Stimulated activated CD8-positive, alpha-beta memory T cell treated with anti-CD3 and anti-CD28 coated beads, Interleukin-7, amount 100 ng/mL, for 1 hour (primary cell): ENCODE results near the gene RIPOR1.
A peak's percentile ranks its signal among the peaks of the same experiment; 100 is the strongest.
"Not testable (repeated sequence)": the region's sequence is repeated elsewhere in the genome, so short reads cannot be mapped to it uniquely, and the experiment has no call there.

Experiments
- DNase-seq, 2 donors: peaks; one replicate each; pipeline ENCODE4 v3.0.0-alpha.2; 2020; ENCODE audit warnings: low read depth in 2 of 2

The RIPOR1 gene

DNA sequence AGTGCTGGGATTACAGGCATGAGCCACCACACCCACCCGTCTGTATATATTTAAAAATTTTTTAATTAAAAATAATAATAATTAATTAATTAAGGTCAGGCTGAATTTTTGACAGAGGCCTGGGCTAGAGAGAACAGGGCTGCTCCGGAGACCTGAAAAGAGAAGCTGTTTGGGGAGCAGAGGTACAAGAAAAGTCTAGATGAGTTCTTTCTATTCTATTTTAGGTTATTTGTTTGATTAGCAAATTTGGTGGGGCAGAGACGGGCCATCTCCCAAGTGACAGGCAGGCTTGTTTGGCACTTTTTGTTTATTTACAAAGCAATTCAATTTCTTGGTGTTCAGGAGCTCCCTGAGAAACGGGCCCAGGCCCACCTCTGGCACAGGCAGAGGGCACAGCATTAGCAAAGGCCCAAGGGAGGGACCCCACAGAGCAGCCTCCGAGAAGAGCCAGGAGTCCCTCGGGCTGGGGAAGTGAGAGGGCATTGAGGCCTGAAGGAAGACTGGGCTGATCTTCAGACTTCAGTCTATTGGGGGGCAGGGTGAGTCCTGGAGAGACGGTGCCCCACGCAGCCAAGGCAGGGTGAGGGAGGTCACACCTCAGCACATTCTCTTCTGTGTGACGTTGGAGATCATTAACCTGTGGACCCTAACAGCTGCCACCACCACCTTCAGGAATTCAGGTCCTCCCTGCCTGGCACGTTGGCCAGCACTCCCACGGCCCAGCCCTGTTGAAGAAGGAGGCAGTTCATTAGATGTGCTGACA, 10.8 kb upstream of the RIPOR1 start:
- DNase-seq: no peak

DNA sequence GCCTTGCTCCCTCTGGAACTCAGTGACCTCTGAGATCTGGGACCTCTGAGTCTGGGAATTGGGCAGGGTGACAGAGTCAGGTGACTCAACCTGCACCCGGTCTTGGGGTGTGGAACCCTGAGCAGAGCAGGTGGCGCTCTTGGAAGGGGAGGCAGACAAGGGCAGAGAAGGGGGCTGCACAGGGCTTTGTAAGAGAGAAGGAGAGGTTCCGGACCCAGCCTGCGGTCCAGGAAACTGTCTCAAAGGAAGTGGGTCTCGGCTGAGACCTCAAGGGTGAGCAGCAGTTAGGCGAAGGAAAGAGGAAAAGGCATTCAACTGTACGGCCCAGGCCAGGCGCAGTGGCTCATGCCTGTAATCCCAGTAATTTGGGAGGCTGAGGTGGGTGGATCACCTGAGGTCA, 10.0 kb upstream of the RIPOR1 start:
- no peak for DNase-seq

DNA sequence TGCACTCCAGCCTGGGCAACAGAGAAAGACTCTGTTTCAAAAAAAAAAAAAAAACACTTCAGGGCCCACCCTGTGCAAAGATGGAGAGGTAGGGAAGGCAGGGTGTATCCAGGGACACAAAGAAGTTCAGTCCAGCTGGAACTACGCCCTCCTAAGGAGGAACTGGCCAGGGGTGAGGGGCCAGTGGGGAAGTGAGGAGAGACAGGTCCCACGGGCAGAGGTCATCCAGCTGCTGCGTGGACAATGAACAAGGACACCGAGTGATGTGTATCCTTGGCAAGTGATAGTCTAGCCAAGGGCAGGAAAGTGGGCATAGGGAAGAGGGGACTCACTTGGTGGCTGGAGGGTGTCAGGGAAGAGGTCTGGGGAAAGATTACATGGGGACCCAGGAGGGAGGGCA, 9.4 kb upstream of the RIPOR1 start:
- DNase-seq: no peak

DNA sequence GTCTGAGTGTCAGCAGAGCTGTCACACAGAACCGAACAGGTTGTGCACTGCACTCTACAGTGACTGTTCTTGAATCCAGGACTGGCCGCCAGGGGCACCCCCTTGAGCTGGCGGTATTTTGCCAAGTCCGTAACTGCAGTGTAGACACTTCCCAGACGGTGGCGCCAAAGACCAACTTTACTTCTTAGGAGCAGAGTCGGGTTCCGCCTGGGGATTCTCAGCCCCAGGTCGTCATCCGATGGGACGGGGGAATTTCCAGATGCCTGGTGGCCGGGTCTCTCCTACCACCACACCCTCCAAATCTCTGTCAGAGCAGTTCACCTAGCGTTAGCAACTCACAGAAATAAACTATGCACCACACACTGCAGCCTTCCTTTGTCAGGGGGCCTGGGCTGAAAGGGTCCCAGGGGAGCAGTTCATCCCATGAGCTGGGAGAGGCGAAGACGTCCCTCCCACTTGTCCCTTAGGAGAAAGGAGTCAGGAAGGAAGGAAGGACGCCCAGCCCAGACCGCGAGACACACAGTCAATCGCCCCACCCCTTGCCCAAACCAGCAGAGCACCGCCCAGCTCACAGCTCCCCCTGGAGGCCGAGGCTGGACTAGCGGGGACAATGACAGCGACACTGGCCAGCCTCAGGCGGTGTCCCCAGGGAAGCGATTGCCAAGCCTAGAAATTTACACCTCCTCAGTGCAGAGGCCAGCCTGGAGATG, 7.4 kb upstream of the RIPOR1 start:
- DNase-seq: peak; percentile 93 to 96

DNA sequence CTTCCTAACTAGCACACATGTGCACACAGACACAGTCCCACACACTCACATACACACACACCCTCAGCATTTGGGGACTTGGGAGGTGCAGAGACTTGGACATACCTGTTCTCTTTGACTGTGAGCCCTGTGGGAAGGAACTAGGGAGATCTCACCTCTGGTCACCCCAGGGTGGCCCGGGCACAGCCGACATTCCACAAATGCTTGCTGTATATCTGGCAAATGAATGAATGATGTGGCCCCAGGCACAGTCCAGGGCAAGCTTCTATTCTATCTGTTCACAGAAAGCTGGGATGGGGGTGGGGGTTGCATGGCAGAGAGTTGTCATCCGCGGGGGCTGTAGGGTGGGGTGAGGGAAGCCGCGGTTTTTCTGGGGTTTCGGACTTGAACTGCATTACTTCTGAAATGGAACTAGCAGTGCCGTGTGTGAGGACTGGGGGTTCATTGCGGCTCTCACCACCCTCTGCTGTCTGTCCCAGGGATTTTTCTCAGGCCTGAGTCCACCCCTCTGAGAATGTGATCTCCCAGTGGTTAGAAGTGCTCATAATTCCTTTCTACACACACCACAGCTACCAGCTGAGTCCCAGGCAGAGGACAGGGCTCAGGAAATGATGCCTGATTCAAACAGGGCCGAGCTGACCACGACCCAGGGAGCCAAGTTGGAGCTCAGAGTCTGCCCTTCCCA, 3.3 kb upstream of the RIPOR1 start:
- no peak for DNase-seq

DNA sequence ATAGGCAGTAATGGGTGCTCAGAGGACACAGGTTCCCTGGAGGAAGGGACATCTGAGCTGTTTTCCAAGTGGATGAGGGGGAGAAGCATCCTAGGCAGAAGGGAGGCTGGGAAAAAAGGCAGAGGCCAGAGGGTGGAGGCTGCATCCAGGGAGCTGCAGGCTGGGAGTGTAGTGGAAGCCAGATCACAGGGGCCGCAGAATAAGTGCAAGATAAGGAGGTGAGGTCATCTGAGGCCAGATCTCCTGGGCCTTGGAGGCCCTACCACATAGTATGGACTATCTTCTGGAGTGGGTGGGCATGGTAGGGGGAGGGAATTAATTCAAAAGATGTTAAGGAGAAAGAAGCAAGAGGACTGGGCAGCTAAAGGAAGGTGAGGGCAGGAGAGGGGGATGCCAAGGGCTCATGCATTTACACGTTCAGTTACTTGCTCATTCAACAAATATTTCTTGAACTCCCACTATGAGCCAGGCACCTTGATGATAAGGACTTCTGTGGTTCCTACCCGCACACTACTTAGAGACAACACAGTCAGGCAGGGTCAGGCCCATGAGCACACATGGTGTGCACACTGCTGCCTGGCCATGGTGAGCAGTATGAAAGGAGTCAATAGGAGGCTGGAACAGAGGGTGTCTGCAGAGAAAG, 2.4 kb upstream of the RIPOR1 start:
- no peak for DNase-seq

DNA sequence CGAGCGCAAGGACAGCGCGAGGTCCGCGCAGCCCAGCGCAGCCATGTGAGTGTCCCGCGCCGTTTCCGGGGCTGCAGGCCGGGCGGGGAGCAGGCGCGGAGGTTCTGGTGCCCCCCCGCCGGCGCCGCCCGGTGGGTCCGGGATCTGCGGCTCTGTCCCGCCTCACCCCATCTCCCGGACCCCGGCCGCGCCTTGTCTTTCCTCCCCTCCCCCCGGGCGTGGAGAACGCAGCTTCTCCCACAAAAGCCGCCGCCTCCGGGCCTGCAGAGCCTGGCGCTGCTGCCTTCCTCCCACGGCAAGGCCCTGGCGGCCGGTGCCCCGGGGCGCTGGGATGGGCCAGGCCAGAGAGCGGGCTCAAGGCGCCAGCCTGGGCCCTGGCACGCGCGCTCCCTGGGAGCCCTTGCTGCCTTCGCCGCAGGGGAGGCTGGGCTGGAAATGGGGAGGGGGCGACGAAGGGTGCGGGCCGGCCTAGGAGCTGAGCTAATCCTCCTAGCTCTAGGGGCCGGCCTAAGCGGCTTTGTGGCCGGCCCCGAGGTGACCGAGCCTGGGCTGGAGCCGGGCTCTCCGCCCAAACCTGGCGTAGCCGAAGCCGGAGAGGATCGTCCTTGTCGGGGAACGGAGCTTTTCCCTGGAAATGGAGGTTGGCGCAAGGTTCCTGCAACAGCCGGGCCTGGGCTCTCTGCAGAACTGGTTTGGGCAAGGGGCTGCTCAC, 397 bp downstream of the RIPOR1 start:
- no peak for DNase-seq

DNA sequence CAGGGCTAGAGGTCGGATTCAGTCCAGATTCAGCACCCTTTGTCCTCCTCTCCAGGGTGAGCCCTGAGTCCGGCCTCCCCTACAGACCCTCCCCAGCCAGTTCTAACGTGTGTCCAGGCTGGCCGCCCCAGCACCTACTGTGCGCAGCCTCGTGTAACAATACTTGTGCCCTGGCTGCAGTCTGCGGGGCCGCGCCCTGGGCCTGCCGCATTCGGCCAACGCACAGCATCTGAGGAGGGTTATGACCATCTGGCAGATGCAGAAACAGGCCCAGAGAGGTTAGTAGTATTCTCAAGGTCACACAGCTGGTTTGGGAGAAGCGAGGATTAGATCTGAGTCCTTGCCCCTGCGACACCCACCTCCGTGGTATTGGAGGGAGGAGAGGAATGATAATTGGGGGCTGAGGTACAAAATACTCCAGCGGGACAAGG, 968 bp downstream of the RIPOR1 start:
- no peak for DNase-seq

DNA sequence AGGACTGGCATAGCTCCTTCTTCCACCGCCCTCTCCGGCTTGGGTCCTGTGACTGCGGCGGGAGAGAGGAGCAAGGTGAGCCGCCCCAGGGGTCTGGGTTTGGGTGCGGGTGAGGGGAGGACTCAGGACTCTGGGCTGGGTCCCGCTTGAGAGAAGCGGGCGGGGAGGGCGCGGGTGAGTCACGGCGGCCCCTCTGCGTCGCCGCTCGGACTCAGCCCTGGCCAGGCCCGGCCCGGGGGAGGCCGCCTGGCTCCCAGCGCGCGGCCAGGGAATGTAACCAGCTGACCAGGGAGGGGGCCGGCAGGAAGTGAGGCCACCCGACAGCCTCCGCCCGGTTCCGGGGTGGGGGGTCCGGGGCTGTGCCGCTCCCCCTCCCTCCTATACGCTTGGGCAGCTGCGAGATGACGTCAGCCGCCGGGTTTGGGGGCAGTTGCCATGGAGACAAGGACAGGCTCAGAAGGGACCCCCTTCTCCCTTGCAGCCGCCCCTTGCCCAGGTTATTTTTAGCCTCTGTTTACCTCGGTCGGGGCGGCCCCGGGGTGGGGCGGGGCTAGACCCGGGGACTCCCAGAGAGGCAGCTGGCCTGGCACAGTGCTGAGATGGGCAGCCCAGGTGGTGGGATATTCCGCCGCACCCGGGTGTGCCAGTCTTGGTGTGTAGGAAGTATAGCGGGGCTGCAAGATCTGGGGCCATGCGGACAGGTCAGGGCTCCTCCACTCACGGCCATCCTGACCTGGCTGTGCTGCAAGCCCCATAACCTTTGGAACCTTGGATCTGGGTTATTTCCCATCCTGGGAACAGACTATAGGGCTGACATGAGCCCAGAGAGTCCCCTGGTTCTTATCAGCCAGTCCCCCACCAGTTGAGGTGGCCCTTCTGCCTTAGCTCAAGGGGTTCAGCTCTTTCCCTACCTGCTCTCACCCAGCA, 1.6 kb downstream of the RIPOR1 start:
- DNase-seq: no peak

DNA sequence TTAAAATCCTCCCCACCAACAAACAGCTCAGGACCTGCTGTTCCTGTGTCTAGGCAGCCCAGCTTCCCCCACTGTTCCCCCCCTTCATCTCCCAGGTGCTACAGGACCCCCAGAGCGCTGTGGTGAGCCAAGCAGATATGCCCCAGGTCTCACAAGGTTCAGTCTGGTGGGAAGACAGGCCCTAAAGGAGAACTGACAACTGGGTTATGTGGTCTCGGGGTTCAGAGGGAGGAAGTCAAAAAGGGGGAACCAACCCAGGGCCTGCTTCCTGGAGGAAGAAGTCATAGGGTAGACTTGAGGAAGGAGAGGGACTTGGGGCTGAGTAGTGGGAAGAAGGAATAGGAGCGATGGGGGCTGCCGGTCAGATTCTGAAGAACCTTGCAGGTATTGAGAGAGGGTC, 2.6 kb downstream of the RIPOR1 start:
- no peak for DNase-seq

DNA sequence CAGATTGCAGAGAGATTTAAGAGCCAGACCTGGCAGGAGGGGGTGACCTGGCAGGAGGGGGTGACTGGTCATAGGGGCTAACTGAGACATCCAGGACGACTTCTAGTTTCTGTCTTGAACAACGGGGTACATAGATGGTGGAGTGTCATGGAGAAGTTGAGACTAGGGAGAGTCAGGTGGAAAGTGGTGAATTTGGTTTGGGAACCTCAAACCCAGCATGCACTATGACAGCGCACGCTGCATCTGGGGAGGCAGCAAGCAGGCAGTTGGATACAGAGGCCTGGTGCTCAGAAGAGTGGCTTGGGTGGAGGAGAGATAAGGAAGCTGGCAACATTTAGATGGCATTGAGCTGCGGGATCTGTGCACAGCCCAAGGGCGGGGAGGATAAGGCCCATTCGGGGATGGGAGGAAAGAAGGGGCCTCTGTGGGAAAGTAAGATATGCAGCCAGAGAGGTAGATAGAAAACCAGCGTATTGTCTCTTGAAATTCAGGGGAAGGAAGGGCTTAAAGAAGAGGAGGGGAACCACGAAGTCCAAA, 4.5 kb downstream of the RIPOR1 start:
- no peak for DNase-seq

DNA sequence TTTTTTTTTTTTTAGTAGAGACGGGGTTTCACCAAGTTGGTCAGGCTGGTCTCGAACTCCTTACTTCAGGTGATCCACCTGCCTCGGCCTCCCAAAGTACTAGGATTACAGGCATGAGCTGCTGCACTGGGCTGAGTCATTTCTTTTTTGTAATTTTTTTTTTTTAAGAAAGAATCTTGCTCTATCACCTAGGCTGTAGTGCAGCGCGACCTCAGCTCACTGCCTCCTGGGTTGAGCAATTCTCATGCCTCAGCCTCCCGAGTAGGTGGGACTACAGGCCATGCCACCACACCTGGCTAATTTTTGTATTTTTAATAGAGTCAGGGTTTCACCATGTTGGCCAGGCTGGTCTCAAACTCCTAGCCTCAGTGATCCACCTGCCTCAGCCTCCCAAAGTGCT, 5.4 kb downstream of the RIPOR1 start:
- not testable (repeated sequence) for DNase-seq

DNA sequence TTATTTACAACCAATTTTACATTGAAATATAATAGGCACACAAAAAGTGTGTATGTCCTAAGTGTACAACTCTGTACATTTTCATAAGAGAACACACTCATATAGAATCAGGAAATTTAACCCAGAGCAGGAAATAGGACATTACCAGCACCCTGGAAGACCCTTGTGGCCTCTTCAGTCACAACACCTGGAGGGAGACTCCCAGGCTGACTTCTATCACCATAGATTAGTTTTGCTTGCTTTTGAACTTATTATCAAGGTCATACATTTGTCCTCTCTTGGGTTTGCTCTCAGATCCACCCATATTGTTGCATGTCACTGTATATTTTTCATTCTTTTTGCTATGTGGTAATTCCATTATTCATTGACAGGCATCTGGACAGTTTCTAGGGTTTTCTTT, 5.8 kb downstream of the RIPOR1 start:
- DNase-seq: no peak

DNA sequence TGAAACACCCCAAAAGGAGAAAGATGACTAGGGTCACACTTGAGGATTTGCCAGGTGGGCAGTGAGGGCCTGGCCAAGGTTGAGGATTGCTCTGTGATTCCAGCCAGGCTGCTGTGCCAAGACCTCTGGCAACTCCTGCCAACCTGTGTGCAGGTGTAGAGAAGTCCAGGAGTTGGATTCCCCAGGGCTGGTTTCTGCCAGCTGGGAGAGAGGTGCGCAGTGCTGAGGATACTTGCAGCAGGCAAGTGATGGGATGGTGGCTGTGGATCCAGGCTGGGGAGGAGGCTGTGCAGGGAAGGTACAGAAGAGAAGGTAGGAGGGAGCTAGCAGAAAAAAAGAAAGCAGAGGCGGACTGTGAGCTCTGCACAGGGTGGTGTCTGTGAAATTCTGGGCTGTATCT, 6.6 kb downstream of the RIPOR1 start:
- no peak for DNase-seq

DNA sequence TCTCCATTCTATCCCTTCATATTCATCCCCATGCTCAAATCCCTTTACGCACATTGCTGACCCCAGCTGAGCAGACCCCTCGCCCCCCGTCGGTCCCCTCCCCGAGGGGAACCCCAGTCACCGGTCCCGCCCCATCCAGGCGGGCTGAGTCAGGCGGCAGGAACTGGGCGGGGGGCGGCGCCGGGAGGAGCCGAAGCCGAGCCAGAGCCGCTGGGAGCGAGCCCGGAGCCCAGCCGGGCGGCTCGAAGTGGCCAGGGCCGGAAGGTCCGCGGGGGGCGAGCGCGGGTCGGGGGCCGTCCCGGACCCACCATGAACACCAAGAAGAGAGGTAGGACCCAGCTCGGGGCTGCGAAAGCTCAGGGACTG, 8.6 kb downstream of the RIPOR1 start:
- DNase-seq: no peak

DNA sequence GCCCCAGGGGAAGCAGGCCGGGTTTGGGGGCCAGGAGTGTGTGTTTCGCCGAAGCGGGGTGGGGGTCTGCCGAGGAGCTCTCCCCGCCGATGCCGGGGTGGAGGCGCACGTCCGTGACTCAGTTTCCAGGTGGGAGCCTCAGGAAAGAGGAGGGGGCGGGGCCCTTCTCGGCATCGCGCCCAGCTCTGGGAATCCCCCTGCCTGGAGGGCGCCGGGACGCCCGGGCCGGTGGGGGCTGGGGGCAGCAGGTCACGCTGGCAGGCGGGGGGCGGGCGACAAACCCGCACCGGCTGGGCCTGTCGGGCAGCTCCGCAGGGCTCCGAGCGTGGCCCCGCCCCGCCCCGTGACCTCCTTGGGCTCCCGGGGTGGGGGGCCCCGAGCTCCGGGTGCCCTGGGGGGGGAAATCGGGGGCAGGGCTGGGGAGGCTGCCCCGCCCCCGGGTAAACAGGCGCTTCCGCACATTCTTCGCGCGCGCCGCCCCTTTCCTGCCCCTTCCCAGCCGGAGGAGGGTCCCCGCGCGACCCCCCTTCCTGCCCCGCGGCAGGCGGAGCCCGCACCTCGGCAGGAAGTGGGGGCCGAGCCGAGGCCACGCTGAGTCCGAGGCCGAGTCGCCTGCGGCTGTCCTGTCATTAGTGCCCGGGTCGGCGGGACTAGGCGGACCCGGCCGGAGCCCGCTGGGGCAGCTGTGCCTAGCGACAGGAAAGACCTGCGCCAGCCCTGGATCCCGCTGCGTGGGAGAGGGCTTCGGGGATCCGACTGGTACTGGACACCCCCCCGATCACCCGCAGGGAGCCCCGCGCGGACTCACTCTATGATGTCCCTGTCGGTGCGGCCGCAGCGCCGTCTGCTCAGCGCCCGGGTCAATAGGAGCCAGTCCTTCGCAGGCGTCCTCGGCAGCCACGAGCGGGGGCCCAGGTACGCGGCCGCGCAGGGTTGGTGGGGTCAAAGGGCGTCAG, 9.3 kb downstream of the RIPOR1 start:
- peak; percentile 27 to 48 for DNase-seq

DNA sequence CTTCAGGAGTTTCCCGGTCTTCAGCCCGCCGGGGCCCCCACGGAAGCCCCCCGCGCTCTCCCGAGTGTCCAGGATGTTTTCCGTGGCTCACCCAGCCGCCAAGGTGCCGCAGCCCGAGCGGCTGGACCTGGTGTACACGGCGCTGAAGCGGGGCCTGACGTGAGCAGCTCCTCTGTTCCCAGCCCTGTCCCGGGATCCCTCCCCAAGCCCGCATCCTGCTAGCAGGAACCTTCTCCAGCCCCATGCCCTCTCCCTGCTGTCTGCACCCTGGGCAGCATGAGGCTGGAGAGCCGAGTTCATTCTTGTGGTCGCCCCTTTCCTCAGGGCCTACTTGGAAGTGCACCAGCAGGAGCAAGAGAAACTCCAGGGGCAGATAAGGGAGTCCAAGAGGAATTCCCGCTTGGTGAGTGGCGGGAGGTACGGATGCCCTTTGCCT, 10.1 kb downstream of the RIPOR1 start:
- DNase-seq: no peak

DNA sequence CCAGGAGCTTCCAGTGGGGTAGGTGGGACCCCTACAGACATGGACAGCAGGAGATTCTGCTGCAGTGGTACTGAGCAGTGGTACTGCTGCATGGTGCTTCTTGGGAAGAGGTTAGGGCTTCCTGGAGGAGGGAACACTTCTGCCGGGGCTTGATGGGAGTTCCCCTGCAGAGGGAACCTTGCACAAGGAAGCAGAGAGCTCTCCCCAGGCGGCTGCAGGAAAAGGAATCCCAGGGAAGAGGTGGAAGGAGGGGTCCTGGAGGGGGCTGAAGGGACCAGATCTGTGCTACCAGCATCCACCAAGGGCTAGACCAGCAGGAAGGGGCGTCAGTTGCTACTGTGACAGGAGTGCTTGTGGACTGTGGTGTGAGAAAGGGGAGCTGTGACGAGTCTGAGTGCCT, 10.6 kb downstream of the RIPOR1 start:
- DNase-seq: no peak
